ENCODE measurements around the gene TMEM150C. TPM values are rescaled to one million over a fixed set of nuclear protein-coding genes. Genes with fewer than 3 reads are reported as not detected.

The TMEM150C gene
- total RNA-seq, 1 donor from 2014 or later, result 13.6 TPM

DNA sequence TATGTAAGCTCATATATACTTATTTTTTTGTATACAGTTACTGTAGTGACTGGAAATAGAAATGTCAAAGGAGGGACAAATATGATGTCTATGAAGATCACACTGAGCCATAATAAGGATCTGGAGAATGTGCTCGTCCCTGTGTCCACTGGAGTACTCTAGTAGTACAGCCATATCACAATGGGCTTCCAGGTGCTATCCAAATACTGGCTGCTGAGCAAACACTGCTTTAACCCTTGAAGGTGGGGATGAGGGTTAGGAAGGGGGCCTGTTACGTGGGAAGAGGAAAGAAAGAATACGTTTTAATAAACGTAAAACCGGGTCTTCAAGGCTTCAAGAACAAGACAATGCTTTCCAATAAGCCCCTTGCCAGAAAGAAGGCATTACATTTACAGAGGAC lies 29.8 kb upstream of the TMEM150C start:
- Histone ChIP-seq H3K36me3 (no peaks in the 10 kb centered on the region), H3K4me1 (no peaks in the 10 kb centered on the region), H3K4me3 (no peak overlapping the region), H3K9me3 (replicated peaks) (no peaks in the 10 kb centered on the region), H3K27ac (replicated peaks) (no peak overlapping the region), H3K27me3 (ENCODE audit: low read depth) (peaks cover 6% of the 10 kb centered on the region)
- TF ChIP-seq, protein P1, sequence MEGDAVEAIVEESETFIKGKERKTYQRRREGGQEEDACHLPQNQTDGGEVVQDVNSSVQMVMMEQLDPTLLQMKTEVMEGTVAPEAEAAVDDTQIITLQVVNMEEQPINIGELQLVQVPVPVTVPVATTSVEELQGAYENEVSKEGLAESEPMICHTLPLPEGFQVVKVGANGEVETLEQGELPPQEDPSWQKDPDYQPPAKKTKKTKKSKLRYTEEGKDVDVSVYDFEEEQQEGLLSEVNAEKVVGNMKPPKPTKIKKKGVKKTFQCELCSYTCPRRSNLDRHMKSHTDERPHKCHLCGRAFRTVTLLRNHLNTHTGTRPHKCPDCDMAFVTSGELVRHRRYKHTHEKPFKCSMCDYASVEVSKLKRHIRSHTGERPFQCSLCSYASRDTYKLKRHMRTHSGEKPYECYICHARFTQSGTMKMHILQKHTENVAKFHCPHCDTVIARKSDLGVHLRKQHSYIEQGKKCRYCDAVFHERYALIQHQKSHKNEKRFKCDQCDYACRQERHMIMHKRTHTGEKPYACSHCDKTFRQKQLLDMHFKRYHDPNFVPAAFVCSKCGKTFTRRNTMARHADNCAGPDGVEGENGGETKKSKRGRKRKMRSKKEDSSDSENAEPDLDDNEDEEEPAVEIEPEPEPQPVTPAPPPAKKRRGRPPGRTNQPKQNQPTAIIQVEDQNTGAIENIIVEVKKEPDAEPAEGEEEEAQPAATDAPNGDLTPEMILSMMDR (IDR thresholded peaks at IDR 0.05; ENCODE audit: borderline replicate concordance), result no peak
- intact Hi-C loops (cut with micrococcal nuclease), result no loop called here
- DNase-seq, result no peak

- Histone ChIP-seq H3K36me3 (no peaks in the 10 kb centered on the region), H3K4me3 (no peak overlapping the region), H3K27me3 (ENCODE audit: low read depth) (no peaks in the 10 kb centered on the region), H3K9me3 (replicated peaks) (no peaks in the 10 kb centered on the region), H3K4me1 (no peaks in the 10 kb centered on the region), H3K27ac (replicated peaks) (no peak overlapping the region)
- TF ChIP-seq, protein P1 (IDR thresholded peaks at IDR 0.05; ENCODE audit: borderline replicate concordance), result no peak
- intact Hi-C loops (cut with micrococcal nuclease), result no loop called here
- no peak for DNase-seq
Observed at GRCh38 chr4:82589756-82590155, 28.0 kb upstream of the TMEM150C start.

- Histone ChIP-seq H3K27me3 (ENCODE audit: low read depth) (no peaks in the 10 kb centered on the region), H3K36me3 (no peaks in the 10 kb centered on the region), H3K4me1 (no peaks in the 10 kb centered on the region), H3K4me3 (no peak overlapping the region), H3K9me3 (replicated peaks) (no peaks in the 10 kb centered on the region), H3K27ac (replicated peaks) (no peak overlapping the region)
- intact Hi-C loops (cut with micrococcal nuclease), result no loop called here
- TF ChIP-seq, protein P1 (IDR thresholded peaks at IDR 0.05; ENCODE audit: borderline replicate concordance), result no peak
- DNase-seq, result no peak
Observed at GRCh38 chr4:82588771-82589270, 27.0 kb upstream of the TMEM150C start.

DNA sequence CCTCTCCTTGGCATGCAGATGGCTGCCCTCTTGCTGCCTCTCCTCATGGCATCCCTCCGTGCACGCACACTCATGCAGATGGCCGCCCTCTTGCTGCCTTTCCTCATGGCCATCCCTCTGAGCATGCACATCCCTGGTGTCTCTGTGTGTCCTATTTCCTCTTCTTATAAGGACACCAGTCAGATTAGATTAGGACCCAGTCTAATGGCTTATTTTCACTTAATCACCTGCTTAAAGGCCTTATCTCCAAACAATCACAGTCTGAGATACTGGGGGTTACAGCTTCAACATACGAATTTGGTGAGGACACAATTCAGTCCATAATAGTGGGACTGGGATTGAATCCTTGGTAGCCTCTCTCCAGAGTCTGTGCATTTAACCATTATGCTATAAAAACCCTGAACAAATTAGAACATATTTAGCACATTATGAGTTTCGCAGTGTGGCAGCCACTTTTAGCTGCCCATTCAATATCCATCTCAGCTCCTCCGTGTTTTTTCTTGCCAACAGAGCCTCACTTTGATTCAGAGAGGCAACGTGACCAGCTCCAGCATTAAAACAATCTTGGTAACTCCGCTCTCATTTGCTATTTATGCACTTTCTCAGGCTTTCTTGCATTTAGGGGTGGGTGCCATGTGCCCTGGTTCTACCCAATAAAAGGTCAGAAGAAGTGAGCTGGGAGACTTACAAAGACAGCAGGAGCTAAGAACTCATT lies 26.2 kb upstream of the TMEM150C start:
- Histone ChIP-seq H3K27me3 (ENCODE audit: low read depth) (no peaks in the 10 kb centered on the region), H3K27ac (replicated peaks) (no peak overlapping the region), H3K9me3 (replicated peaks) (no peaks in the 10 kb centered on the region), H3K4me1 (no peaks in the 10 kb centered on the region), H3K36me3 (no peaks in the 10 kb centered on the region), H3K4me3 (no peak overlapping the region)
- intact Hi-C loops (cut with micrococcal nuclease), result no loop called here
- no peak for DNase-seq
- TF ChIP-seq, protein P1 (IDR thresholded peaks at IDR 0.05; ENCODE audit: borderline replicate concordance), result no peak

DNA sequence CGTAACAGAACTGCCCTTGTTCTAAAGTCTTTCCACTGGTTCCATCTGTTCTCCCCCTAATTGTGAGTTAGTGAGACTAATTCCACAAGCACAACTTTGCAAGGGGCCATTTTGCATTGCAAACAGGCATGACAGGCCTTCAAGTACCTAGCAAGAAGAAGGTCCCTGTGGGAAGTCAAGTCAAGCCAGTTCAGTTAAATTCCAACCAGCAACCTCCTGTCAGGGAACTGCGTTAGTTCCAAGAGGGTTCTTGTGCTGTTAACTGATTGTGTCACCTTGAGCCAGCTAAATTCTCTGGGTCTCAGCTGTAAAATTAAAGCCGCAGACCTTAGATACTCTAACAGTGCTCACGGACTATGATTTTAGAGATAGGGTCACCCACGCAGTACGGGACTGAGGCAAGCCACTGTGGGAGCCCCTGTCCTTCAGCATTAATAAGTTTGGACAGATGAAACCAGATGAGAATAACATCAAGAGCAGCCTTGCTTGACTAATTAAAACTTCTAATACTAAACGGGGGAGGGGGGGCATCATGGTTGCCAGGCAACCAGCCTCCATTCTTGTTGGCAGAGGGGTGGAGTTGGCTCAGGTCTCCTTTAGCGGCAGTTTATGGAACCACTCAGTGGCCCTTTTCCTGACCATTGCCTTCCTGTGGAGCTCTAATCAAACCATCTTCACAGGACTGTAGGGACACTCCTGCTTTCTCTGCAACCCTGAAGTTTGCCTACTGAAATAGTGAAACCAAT lies 24.1 kb upstream of the TMEM150C start:
- no peaks in the 10 kb centered on the region for H3K27me3 ChIP-seq (ENCODE audit: low read depth)
- no peak overlapping the region for H3K4me3 ChIP-seq
- H3K4me1 ChIP-seq, result no peaks in the 10 kb centered on the region
- no peaks in the 10 kb centered on the region for H3K36me3 ChIP-seq
- H3K9me3 ChIP-seq (replicated peaks), result no peaks in the 10 kb centered on the region
- DNase-seq, result no peak
- H3K27ac ChIP-seq (replicated peaks), result no peak overlapping the region
- TF ChIP-seq, protein P1 (IDR thresholded peaks at IDR 0.05; ENCODE audit: borderline replicate concordance), result no peak
- intact Hi-C loops (cut with micrococcal nuclease), result no loop called here

All from left ventricle myocardium inferior (tissue), 1 donor.